GM23338 (cell line): Measurements from ENCODE around the gene CYP51A1. TPM values are rescaled to one million over a fixed set of nuclear protein-coding genes. Genes with fewer than 3 reads are reported as not detected.

Source experiments
- ATAC-seq: fragments of 200-7000 bp; cut with Tn5 transposase; 3 replicates; pipeline ENCODE4 v1.9.1; 2020
- DNase-seq: peaks from one replicate; pipeline ENCODE4 v3.0.0-alpha.2; 2015; ENCODE audit warnings: low spot score
- H2AFZ ChIP-seq: fragments of 200-600 bp; sonication (generic); 2 replicates; pipeline ENCODE4 v1.8.0; 2016; ENCODE audit warnings: antibody characterized with exemption, mild to moderate bottlenecking, moderate library complexity
- H3F3A ChIP-seq: fragments of 200-600 bp; sonication (generic); replicated peaks from 2 replicates; pipeline ENCODE4 v1.8.0; 2017; ENCODE audit warnings: antibody characterized with exemption, mixed run types, low read depth
- H3K27ac ChIP-seq: fragments of 200-600 bp; sonication (generic); 2 replicates; pipeline ENCODE4 v1.6.1; 2016; ENCODE audit warnings: low read depth
- H3K27me3 ChIP-seq: fragments of 200-600 bp; sonication (generic); 2 replicates; pipeline ENCODE4 v1.8.0; 2016; ENCODE audit warnings: mild to moderate bottlenecking, mixed run types, moderate library complexity; ENCODE audit not compliant: insufficient read depth
- H3K36me3 ChIP-seq: fragments of 200-600 bp; sonication (generic); 2 replicates; pipeline ENCODE4 v1.8.0; 2016; ENCODE audit warnings: mild to moderate bottlenecking; ENCODE audit not compliant: insufficient read depth
- H3K4me1 ChIP-seq: fragments of 200-600 bp; sonication (generic); 2 replicates; pipeline ENCODE4 v1.8.0; 2016; ENCODE audit warnings: mild to moderate bottlenecking, moderate library complexity; ENCODE audit not compliant: insufficient read depth
- H3K4me2 ChIP-seq: fragments of 200-600 bp; sonication (generic); 2 replicates; pipeline ENCODE4 v1.7.1; 2017; ENCODE audit warnings: mixed run types
- H3K4me3 ChIP-seq: fragments of 200-600 bp; sonication (generic); 2 replicates; pipeline ENCODE4 v1.6.1; 2016; ENCODE audit warnings: mixed run types
- H3K79me2 ChIP-seq: fragments of 200-600 bp; sonication (generic); replicated peaks from 2 replicates; pipeline ENCODE4 v1.8.0; 2017; ENCODE audit warnings: mild to moderate bottlenecking; ENCODE audit not compliant: insufficient read depth
- H3K9me2 ChIP-seq: fragments of 200-600 bp; sonication (generic); 2 replicates; pipeline ENCODE4 v1.8.0; 2017; ENCODE audit not compliant: insufficient read depth
- H4K20me1 ChIP-seq: fragments of 200-600 bp; sonication (generic); replicated peaks from 2 replicates; pipeline ENCODE4 v1.8.0; 2017; ENCODE audit warnings: mild to moderate bottlenecking; ENCODE audit not compliant: insufficient read depth
- H3K27ac Mint-ChIP-seq: 2 replicates; pipeline ENCODE4 v1.8.0; 2020; ENCODE audit warnings: inconsistent platforms, mild to moderate bottlenecking, moderate library complexity, mixed read lengths
- H3K27me3 Mint-ChIP-seq: 3 replicates; pipeline ENCODE4 v1.8.0; 2022; ENCODE audit warnings: low read depth, mild to moderate bottlenecking, moderate library complexity, mixed read lengths, inconsistent platforms; ENCODE audit not compliant: insufficient read depth, poor library complexity
- H3K36me3 Mint-ChIP-seq: 3 replicates; pipeline ENCODE4 v1.8.0; 2021; ENCODE audit warnings: low read depth, mild to moderate bottlenecking, inconsistent platforms, moderate library complexity, mixed read lengths
- H3K4me1 Mint-ChIP-seq: 3 replicates; pipeline ENCODE4 v1.8.0; 2020; ENCODE audit warnings: mild to moderate bottlenecking, inconsistent platforms, mixed read lengths
- H3K4me3 Mint-ChIP-seq: 3 replicates; pipeline ENCODE4 v1.8.0; 2021; ENCODE audit warnings: moderate library complexity, mild to moderate bottlenecking, inconsistent platforms, mixed read lengths
- H3K9me3 Mint-ChIP-seq: 3 replicates; pipeline ENCODE4 v1.8.0; 2020; ENCODE audit warnings: moderate library complexity, mild to moderate bottlenecking, inconsistent platforms, mixed read lengths
- CREB1 ChIP-seq: fragments of 250-450 bp; sonication (Bioruptor Pico); IDR thresholded peaks from 2 replicates; pipeline ENCODE4 v1.5.0; 2020; ENCODE audit warnings: low read depth, mild to moderate bottlenecking, moderate library complexity
- CTCF ChIP-seq, 2 experiments: fragments of 200-600 bp in 1 of 2; sonication (generic) in 1 of 2; conservative IDR thresholded peaks; 2 replicates each; pipeline versions ENCODE4 v1.5.1 to v1.6.1; 2016 to 2017; ENCODE audit warnings: antibody characterized with exemption in 2 of 2, low read depth in 2 of 2, mild to moderate bottlenecking in 2 of 2, moderate library complexity in 1 of 2
- ETS1 ChIP-seq: IDR thresholded peaks from 2 replicates; pipeline ENCODE4 v1.6.1; 2016; ENCODE audit warnings: antibody characterized with exemption
- EZH2 ChIP-seq: fragments of 200-600 bp; sonication (generic); IDR thresholded peaks from one replicate; pipeline ENCODE4 v1.8.0; 2017; ENCODE audit warnings: antibody characterized with exemption, mild to moderate bottlenecking, low read depth; ENCODE audit not compliant: unreplicated experiment
- EZH2phosphoT487 ChIP-seq: fragments of 200-600 bp; sonication (generic); IDR thresholded peaks from one replicate; pipeline ENCODE4 v1.8.1; 2018; ENCODE audit warnings: antibody characterized with exemption; ENCODE audit not compliant: unreplicated experiment
- JUNB ChIP-seq: IDR thresholded peaks from one replicate; pipeline ENCODE4 v1.6.1; 2016; ENCODE audit warnings: antibody characterized with exemption; ENCODE audit not compliant: unreplicated experiment
- NANOG ChIP-seq: IDR thresholded peaks from 2 replicates; pipeline ENCODE4 v1.6.1; 2016; ENCODE audit warnings: antibody characterized with exemption, borderline replicate concordance
- POLR2AphosphoS5 ChIP-seq: IDR thresholded peaks from 2 replicates; pipeline ENCODE4 v1.6.1; 2016; ENCODE audit warnings: antibody characterized with exemption, low read depth
- STAT1 ChIP-seq: IDR thresholded peaks from one replicate; pipeline ENCODE4 v1.6.1; 2016; ENCODE audit warnings: antibody characterized with exemption; ENCODE audit not compliant: unreplicated experiment
- ZNF114 ChIP-seq: fragments of 250-450 bp; sonication (Bioruptor Pico); IDR thresholded peaks from 2 replicates; pipeline ENCODE4 v1.5.0; 2020; ENCODE audit warnings: mild to moderate bottlenecking, moderate library complexity
- ZNF462 ChIP-seq: fragments of 250-450 bp; sonication (Bioruptor Pico); IDR thresholded peaks from 2 replicates; pipeline ENCODE4 v1.5.0; 2020; ENCODE audit warnings: mild to moderate bottlenecking, moderate library complexity
- polyA plus RNA-seq: library from polyadenylated mRNA; unstranded; fragments of >200 nt; fragmentation: Nextera tagmentation; extraction: Ambion mirVana; gene quantifications from 2 replicates; pipeline ENCODE4 v1.2.1, GENCODE V29; 2016
- total RNA-seq: library from RNA; depleted of rRNA; stranded (reverse); fragments of >200 nt; shearing (Covaris generic); gene quantifications from 2 replicates; pipeline ENCODE4 v1.2.3, GENCODE V29; 2014

CYP51A1 gene
- total and polyA plus RNA-seq, 2 experiments from 2014 or later, result 65.6 to 163 TPM

- no peak for TF ChIP-seq ETS1
- no peak for TF ChIP-seq NANOG
- no peak for TF ChIP-seq JUNB
- no peak for TF ChIP-seq EZH2phosphoT487
- TF ChIP-seq CTCF (conservative IDR thresholded peaks at IDR 0.05; ENCODE audit: low read depth in 2 of 2), result no peak
- TF ChIP-seq ZNF114 (CRISPR knock-in tag), result no peak
- TF ChIP-seq STAT1, result no peak
Measured at GRCh38 chr7:92141161-92141560, 6.9 kb upstream of the CYP51A1 start (continued).

GRCh38 chr7:92137557-92137956, 3.3 kb upstream of the CYP51A1 start:
- 0 out of 2 replicates have a peak overlapping the region, but pooled peaks have one; percentile 18 for H2AFZ ChIP-seq
- H3K4me2 ChIP-seq, result no peak overlapping the region
- Mint-ChIP-seq H3K36me3 (no peaks in the 10 kb centered on the region; the same call in 2 of the 3 replicates), H3K4me1 (peaks cover 6% of the 10 kb centered on the region; the same call in 2 of the 3 replicates), H3K27me3 (peaks cover 8% of the 10 kb centered on the region), H3K27ac (no peak overlapping the region), H3K4me3 (no peak overlapping the region), H3K9me3 (peaks cover 14% of the 10 kb centered on the region; the same call in 2 of the 3 replicates)
- peaks cover 5% of the 10 kb centered on the region for H4K20me1 ChIP-seq
- no peak for DNase-seq
- no peaks in the 10 kb centered on the region for H3K9me2 ChIP-seq
- no peak for ATAC-seq
- H3K36me3 ChIP-seq, result no peaks in the 10 kb centered on the region
- TF ChIP-seq ZNF114 (CRISPR knock-in tag), result no peak
- no peak for TF ChIP-seq EZH2
- no peak for TF ChIP-seq POLR2AphosphoS5
- no peak for TF ChIP-seq CREB1 (CRISPR knock-in tag)
- TF ChIP-seq STAT1, result no peak
- TF ChIP-seq CTCF (conservative IDR thresholded peaks at IDR 0.05; ENCODE audit: low read depth in 2 of 2), result no peak
- no peak for TF ChIP-seq ZNF462 (CRISPR knock-in tag)
- no peak for TF ChIP-seq EZH2phosphoT487
- no peak for TF ChIP-seq ETS1
- TF ChIP-seq JUNB, result no peak
- H3F3A ChIP-seq, result no peaks in the 10 kb centered on the region
- no peak overlapping the region for H3K4me3 ChIP-seq
- peaks cover 11% of the 10 kb centered on the region for H3K79me2 ChIP-seq
- H3K27ac ChIP-seq, result no peak overlapping the region
- peaks cover 15% of the 10 kb centered on the region for H3K4me1 ChIP-seq
- no peaks in the 10 kb centered on the region for H3K27me3 ChIP-seq
